ENCODE results near the gene ZSCAN18.

DNA sequence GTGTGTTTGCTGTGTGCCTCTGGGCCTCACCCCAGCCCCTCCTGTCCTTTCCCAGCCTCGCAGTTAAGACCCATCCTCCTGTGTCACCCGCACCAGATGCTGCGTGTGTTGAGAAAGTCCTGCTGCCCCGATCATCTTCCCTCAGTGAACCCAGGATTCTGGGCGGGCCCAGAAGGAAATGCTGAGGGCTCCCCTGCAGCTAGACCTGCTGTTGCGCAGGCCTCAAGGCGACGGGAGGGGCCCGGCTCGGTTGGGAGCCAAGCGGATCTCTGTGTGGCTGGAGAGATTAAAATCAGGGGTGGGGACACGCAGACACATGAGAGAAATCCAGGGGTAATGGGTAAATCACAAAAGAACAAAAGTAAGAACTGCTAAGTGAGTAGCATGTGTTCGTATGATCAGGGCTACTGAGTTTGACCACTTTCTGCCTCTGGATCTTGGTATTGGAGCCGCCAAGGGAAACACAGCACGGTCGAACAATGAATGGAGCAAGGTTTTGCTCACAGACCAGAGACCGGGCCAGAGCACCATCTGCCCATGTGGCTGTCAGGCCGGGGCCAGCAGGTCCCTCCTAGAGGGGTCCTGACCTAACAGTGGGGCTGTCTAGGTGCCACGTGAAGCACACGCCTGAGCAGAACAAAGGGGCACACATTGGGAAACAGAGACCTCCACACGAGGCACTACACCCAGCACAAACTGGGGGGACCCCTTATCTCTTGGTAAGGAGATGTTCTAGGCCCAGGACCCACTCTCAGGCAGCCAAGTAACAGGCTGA lies 57.1 kb downstream of the ZSCAN18 start:
- no peak for TF ChIP-seq CTCF (conservative IDR thresholded peaks at IDR 0.05; ENCODE audit: low read length)
- TF ChIP-seq EZH2phosphoT487 (IDR thresholded peaks at IDR 0.05; ENCODE audit: borderline replicate concordance), result no peak
